ENCODE data around the gene RSL1D1.
A peak's percentile ranks its signal among the peaks of the same experiment; 100 is the strongest.

RSL1D1 gene
- total RNA-seq: 234 to 276 reads per million in 2 donors

DNA sequence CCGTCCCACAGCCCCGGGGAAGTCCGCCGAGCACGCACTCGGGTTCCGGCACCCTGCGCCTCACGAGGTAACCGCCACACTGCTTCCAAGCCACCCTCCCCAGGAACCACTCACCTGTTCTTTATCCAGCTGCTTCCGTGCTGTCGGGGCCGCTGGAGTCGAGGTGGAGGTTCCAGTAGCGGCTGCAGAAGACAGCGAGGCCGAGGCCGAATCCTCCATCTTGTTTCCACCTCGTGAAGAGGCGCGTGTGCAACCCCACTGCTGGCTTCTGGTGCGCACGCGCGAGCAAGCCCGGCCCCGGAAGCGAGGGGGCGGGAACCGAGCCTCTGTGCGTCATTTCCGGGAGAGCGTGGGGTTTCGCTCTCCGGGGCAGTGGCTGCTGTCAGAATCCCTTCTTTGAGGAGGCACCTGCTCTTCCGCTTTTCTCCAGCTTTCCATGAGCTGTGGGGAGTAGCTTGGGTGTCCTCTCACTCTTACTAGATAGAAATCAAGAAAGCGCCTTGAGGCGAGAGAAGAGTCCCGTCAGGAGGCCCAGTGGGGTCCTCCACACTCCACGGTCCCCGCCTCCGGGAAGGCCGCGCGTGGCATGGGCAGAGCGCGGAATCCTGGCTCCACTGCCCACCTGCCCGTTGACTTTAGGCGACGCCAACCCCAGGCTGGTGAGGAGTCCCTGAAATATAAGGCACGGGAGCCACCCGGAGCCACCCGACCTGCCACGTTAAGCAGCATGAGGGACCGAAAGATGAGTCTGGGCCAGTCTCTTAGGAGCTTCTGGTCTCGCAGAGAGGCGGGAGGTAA lies at the start of gene RSL1D1:
Gene RSL1D1 (minus strand): TSS at position 249 of the 798 bp plus-strand sequence. CDS start 30 bp downstream, at position 219.
- DNase-seq: peak; percentile 88

DNA sequence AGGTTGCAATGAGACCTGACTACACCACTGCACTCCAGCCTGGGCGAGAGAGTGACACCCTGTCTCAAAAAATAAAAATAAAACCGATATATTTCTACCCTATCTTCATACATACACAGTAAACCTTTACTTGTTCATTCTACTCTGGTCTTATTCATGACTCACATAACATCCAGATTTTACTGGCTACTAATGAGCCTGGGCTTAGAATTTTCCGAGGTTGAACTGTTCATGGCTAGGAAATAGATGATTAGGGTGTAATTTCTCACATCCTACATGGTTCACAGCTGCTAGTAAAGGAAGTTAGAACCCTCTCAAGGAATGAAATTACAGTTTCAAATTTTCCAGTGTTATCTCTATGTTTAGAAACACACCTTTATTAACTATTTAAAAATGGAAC lies 49.7 kb upstream of the RSL1D1 start:
- DNase-seq: no peak

- no peak for DNase-seq
These were observed 45.3 kb upstream of the RSL1D1 start for GRCh38 chr16:11896486-11897176.

- DNase-seq: no peak
These were observed 42.2 kb upstream of the RSL1D1 start for GRCh38 chr16:11893571-11893970.

GRCh38 chr16:11892761-11893160 lies 41.4 kb upstream of the RSL1D1 start:
- no peak for DNase-seq

DNA sequence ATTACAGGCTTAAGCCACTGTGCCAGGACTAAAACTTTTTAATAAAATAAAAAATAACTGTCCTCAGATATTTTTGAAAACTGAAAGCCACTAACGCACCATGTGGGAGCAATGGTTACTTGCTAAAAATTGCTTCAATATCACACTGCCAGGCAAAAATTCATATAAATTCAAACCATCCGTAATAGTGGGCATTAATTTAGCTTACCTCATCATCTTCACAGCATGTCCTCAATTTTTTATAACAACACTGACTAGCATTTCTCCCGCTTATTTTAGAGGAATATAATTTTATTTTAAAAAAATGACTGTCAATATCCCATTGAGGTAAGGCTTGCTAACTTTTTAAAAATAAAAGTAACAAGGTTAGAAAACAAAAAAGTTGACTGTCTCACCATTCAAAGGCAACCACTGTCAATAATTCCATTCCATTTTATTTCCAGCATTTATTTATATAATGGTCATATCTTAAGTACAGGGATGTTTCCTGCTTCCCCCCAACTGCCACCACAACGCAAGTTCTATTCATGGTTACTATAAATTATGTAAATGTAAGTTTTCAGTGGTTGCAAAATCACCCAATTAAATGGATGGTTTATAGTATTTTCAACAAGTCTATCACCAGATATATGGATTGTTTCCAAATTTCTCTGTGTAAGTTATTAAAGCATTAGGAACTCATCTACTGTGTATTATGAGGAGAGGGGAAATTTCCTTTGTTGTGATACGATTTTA lies 39.1 kb upstream of the RSL1D1 start:
- no peak for DNase-seq

- DNase-seq: no peak
These were observed 35.5 kb upstream of the RSL1D1 start for GRCh38 chr16:11886881-11887280.

- no peak for DNase-seq
These were observed 32.7 kb upstream of the RSL1D1 start for GRCh38 chr16:11884035-11884434.

GRCh38 chr16:11880007-11880406 lies 28.7 kb upstream of the RSL1D1 start:
- DNase-seq: no peak

DNA sequence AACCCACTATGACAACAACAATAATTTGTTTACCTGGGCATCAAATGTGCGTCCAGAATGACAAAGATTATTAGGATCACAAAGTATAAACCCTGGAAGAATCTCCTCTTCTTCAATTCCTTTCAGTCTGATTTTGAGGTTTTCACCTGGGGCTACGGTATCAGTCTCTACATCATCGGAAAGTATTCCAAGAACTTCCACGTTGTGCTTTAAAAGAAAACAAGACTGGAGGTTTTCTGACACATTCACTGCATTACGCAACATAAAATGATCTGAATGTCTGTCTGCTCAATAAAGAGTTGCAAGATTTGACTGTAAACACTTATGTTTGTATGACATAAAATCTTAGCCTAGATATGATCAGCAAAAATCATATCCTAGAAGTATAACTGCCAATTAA lies 26.0 kb upstream of the RSL1D1 start:
- DNase-seq: no peak

DNA sequence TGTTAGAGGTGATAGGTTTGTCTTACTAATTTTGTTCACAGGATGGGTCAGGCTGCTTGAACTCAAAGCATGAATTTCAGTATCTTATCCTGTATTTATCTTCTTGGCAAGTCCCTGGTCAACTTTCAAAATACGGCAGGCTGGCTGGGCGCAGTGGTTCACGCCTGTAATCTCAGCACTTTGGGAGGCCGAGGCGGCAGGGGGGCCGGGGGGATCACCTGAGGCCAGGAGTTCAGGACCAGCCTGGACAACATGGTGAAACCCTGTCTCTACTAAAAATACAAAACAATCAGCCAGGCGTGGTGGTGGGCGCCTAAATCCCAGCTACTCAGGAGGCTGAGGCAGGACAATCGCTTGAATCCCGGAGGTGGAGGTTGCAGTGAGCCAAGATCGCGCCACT lies 25.0 kb upstream of the RSL1D1 start:
- no peak for DNase-seq

- no peak for DNase-seq
These were observed 24.4 kb upstream of the RSL1D1 start for GRCh38 chr16:11875721-11876120.

- no peak for DNase-seq
These were observed 19.9 kb upstream of the RSL1D1 start for GRCh38 chr16:11871193-11871592.

DNA sequence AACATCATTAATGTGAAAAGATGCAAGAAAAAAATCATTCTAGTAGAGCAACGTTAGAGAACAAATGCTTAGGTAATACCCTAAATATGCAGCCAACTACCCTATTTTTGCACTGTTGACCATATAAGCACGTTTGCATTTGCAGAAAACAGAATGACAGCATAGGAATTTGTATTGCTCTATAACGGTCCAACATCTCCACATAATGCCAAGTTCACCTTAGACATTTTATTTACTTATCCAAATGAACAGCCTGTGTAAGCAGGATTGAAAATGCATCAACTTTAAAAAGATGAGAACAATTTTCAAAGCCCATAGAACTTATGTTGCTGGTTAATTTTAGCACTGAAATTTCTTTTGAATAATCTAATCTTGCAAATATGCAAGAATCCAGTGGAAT lies 19.1 kb upstream of the RSL1D1 start:
- no peak for DNase-seq

DNA sequence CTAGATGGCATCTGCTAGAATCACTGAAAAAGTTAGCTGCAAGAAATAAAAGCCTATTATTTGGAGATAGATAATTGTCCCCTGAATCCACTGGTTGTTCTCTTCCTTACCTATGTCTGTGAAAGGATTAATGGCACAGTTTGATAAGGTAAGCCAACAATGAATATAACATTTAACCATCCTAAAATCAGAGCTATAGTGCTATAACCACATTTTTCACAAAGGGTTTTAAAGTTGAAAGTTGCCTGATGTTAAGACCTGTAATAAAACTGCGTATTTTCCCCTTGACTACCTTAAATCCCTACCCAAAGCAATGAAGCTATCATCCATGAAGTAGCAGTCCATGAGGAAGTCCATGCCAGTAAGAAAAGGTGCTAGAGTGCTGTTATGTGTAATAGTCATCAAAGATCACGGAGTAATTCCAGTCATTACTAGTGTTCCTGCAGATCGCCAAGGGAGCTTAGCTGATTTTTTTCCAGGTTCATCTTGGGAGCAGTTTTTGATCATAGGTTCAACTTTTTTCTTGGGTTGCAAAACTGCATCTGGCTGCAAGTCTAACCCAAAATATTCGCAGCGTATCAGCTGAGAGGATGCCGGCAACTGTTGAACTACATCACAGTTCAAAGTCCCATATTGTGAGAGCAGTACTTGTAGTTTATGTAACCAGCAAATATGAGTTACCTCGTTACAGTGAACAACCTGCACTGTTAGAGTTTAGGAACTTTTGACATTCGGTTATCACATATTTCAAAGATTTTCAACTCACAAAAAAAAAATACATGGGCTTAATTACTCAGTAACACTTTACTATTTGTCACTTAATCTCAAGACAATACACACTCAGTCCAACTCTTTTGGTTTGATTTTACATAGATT lies 18.2 kb upstream of the RSL1D1 start:
- no peak for DNase-seq

GRCh38 chr16:11868412-11868980 lies 17.2 kb upstream of the RSL1D1 start:
- no peak for DNase-seq

DNA sequence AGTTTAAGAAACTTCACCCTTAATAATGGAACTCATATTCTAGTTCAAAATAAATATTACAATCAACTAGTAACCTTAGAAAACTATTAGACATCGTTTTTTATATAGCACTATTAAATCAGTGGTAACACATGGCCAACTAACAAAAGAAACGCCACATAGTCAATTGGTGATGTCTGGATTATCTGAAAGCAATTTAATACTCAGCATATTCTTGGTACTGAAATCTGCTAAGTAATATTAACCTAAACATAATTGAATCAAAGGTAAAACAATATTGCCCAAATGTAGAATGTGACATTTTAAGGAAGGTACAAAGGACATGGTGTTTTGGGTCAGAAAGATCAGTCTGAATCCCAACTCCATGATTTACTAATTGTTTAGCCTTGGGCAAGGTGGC lies 11.1 kb upstream of the RSL1D1 start:
- no peak for DNase-seq

DNA sequence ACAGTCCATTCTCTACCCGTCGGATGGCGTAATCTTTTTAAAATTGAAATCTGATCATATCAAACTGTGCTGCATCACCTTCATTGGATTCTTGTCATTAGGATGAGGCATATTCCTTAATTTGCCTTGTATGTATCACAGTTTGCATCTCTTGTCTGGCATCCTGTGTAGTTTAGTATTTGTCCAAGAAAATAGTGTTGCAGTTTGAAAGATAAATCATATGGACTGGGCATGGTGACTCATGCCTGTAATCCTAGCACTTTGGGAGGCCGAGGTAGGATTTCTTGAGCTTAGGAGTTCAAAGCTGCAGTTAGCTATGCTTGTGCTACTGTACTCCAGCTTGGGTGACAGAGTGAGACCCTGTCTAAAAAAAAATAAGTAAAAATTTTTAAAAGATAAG lies 5.8 kb upstream of the RSL1D1 start:
- DNase-seq: no peak

- DNase-seq: no peak
These were observed 909 bp upstream of the RSL1D1 start for GRCh38 chr16:11852092-11852809.

DNA sequence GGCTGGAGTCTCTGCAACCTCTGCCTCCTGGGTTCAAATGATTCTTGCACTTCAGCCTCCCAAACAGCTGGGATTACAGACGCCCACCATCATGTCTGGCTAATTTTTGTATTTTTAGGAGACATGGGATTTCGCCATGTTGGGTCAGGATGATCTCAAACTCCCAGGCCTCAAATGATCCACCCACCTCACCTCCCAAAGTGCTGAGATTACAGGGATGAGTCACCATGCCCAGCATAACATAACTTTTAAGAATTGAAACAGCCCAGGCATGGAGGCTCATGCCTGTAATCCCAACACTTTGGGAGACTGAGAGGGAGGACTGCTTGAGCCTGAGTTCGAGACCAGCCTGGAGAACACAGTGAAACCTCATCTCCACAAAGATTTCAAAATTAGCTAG lies 2.5 kb downstream of the RSL1D1 start:
- DNase-seq: no peak

DNA sequence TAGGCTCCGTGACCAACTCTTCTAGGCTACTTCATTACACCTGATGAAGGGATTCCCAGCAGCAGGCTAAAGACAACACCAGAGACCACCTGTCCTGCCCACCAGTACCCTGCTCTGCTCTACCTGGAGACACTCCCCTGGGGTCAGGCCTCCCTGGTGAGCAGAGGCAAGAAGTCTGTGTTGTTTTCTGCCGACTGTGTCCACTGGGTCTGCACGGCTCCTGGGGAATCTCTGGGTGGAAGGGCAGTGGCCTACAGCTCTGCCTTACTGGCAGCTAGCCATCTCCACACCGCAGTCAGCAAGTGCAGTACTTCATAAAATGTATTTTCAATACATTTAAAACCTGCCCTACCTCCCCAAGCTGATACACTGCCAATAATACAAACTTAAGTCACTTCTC lies 6.8 kb downstream of the RSL1D1 start:
- DNase-seq: no peak

GRCh38 chr16:11843861-11844260 lies 7.5 kb downstream of the RSL1D1 start:
- no peak for DNase-seq
